Measurements from ENCODE around the gene JPH4.

GRCh38 chr14:23605931-23606585 lies 27.5 kb upstream of the JPH4 start:
- TF ChIP-seq, protein P1, sequence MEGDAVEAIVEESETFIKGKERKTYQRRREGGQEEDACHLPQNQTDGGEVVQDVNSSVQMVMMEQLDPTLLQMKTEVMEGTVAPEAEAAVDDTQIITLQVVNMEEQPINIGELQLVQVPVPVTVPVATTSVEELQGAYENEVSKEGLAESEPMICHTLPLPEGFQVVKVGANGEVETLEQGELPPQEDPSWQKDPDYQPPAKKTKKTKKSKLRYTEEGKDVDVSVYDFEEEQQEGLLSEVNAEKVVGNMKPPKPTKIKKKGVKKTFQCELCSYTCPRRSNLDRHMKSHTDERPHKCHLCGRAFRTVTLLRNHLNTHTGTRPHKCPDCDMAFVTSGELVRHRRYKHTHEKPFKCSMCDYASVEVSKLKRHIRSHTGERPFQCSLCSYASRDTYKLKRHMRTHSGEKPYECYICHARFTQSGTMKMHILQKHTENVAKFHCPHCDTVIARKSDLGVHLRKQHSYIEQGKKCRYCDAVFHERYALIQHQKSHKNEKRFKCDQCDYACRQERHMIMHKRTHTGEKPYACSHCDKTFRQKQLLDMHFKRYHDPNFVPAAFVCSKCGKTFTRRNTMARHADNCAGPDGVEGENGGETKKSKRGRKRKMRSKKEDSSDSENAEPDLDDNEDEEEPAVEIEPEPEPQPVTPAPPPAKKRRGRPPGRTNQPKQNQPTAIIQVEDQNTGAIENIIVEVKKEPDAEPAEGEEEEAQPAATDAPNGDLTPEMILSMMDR (IDR thresholded peaks at IDR 0.05), result no peak
- no peak for TF ChIP-seq EP300 (IDR thresholded peaks at IDR 0.05; ENCODE audit: low read depth)

Measured in transverse colon (tissue), 3 donors.